Measurements from ENCODE around the gene NCAPD3. TPM values are rescaled to one million over a fixed set of nuclear protein-coding genes. Genes with fewer than 3 reads are reported as not detected.

The NCAPD3 gene
- total and polyA plus RNA-seq, 2 of the 13 experiments (the other 11 are each of a cell fraction or from before 2014, with no cell fraction given), result 20.7 to 25.6 TPM

GRCh38 chr11:134155946-134156865 is 67.6 kb downstream of the NCAPD3 start:
- Histone ChIP-seq H3K79me2 (ENCODE audit: insufficient read depth, low read length) (no peaks in the 10 kb centered on the region), H3K9me3 (ENCODE audit: low read length) (no peaks in the 10 kb centered on the region), H3K27me3 (ENCODE audit: control insufficient read depth in 1 of 2, insufficient read depth in 2 of 2, low read length in 2 of 2) (no peaks in the 10 kb centered on the region), H3K4me1 (ENCODE audit: insufficient read depth, low read length) (no peaks in the 10 kb centered on the region), H3K36me3 (replicated peaks in 1 of 2; ENCODE audit: control insufficient read depth in 1 of 2, insufficient read depth in 2 of 2, low read length in 2 of 2) (peaks cover 22 to 58% of the 10 kb centered on the region in 2 experiments; a peak in 4 of 5 replicates), H4K20me1 (ENCODE audit: insufficient read depth, low read length) (no peaks in the 10 kb centered on the region), H3K27ac (ENCODE audit: extremely low read length, insufficient read depth, low read length) (no peak overlapping the region), H3K9ac (ENCODE audit: insufficient read depth, low read depth, low read length) (no peak overlapping the region), H2AFZ (ENCODE audit: low read length) (no peak overlapping the region), H3K4me3 (replicated peaks in 1 of 3; ENCODE audit: insufficient read depth in 1 of 3, low read depth in 2 of 3, low read length in 3 of 3) (no peak overlapping the region), H3K4me2 (ENCODE audit: low read depth, low read length) (no peak overlapping the region)
- no peak for FAIRE-seq
- ChIA-PET POLR2A (no interaction called here), CTCF (ENCODE audit: low intra/inter-chr PET ratio, low total read pairs) (no interaction called here)
- no peak for DNase-seq (ENCODE audit: low spot score)
- ATAC-seq, result no peak; the same call in 2 of the 3 replicates
- 98% methylated on average over 17 of the region's 28 CpGs for WGBS (ENCODE audit: low lambda C conversion rate)
- in situ Hi-C loops (cut with HindIII; ENCODE audit: extremely low pct_ligation_motif_present, low pct_unique_long_range_greater_than_20kb), result no loop called here
- TF ChIP-seq HINFP (CRISPR knock-in tag; IDR thresholded peaks at IDR 0.05; ENCODE audit: low read depth), result no peak
- no peak for TF ChIP-seq SRSF4 (IDR thresholded peaks at IDR 0.05; ENCODE audit: low read depth, low read length, poor library complexity, severe bottlenecking)
- no TSS peak for BruUV-seq (replicated peaks)
- intact Hi-C loops (cut with micrococcal nuclease; ENCODE audit: unreplicated experiment), result no loop called here

GRCh38 chr11:134155456-134155855 is 68.3 kb downstream of the NCAPD3 start:
- DNase-seq (ENCODE audit: low spot score) (no peak), FAIRE-seq (no peak), ATAC-seq (no peak)
- Histone ChIP-seq H3K27ac (ENCODE audit: extremely low read length, insufficient read depth, low read length) (no peak overlapping the region), H3K9ac (ENCODE audit: insufficient read depth, low read depth, low read length) (no peak overlapping the region), H2AFZ (ENCODE audit: low read length) (no peak overlapping the region), H3K27me3 (ENCODE audit: control insufficient read depth in 1 of 2, insufficient read depth in 2 of 2, low read length in 2 of 2) (no peaks in the 10 kb centered on the region), H3K4me1 (ENCODE audit: insufficient read depth, low read length) (no peaks in the 10 kb centered on the region), H3K79me2 (ENCODE audit: insufficient read depth, low read length) (no peaks in the 10 kb centered on the region), H4K20me1 (ENCODE audit: insufficient read depth, low read length) (no peaks in the 10 kb centered on the region), H3K9me3 (ENCODE audit: low read length) (no peaks in the 10 kb centered on the region), H3K36me3 (replicated peaks in 1 of 2; ENCODE audit: control insufficient read depth in 1 of 2, insufficient read depth in 2 of 2, low read length in 2 of 2) (peaks cover 24 to 59% of the 10 kb centered on the region in 2 experiments; a peak in 4 of 5 replicates), H3K4me3 (replicated peaks in 1 of 3; ENCODE audit: insufficient read depth in 1 of 3, low read depth in 2 of 3, low read length in 3 of 3) (no peak overlapping the region), H3K4me2 (ENCODE audit: low read depth, low read length) (no peak overlapping the region)
- ChIA-PET CTCF (ENCODE audit: low intra/inter-chr PET ratio, low total read pairs) (no interaction called here), POLR2A (no interaction called here)
- TF ChIP-seq YEATS4 (CRISPR knock-in tag; IDR thresholded peaks at IDR 0.05; ENCODE audit: borderline replicate concordance), result no peak
- TF ChIP-seq CHCHD3 (CRISPR knock-in tag; IDR thresholded peaks at IDR 0.05), result no peak
- intact Hi-C loops (cut with micrococcal nuclease; ENCODE audit: unreplicated experiment), result no loop called here
- in situ Hi-C loops (cut with HindIII; ENCODE audit: extremely low pct_ligation_motif_present, low pct_unique_long_range_greater_than_20kb), result no loop called here
- WGBS (ENCODE audit: low lambda C conversion rate), result 98% methylated on average over 16 of the region's 16 CpGs
- BruUV-seq (replicated peaks), result no TSS peak
